Measurements from ENCODE around the gene ZNF581. TPM values are rescaled to one million over a fixed set of nuclear protein-coding genes. Genes with fewer than 3 reads are reported as not detected.

Gene ZNF581
- total RNA-seq, 1 donor = 48.5 TPM

GRCh38 chr19:55690769-55691545 is 47.5 kb downstream of the ZNF581 start:
- no peak for DNase-seq (ENCODE audit: low read depth in 2 of 3, low spot score in 2 of 3)

GRCh38 chr19:55691561-55692481 is 48.4 kb downstream of the ZNF581 start:
- no peak for DNase-seq (ENCODE audit: low read depth in 2 of 3, low spot score in 2 of 3)

GRCh38 chr19:55692681-55693081 is 49.2 kb downstream of the ZNF581 start:
- no peak for DNase-seq (ENCODE audit: low read depth in 2 of 3, low spot score in 2 of 3)

- DNase-seq (ENCODE audit: low read depth in 2 of 3, low spot score in 2 of 3) = no peak
Observed at GRCh38 chr19:55693336-55693974, 50.0 kb downstream of the ZNF581 start.

DNA sequence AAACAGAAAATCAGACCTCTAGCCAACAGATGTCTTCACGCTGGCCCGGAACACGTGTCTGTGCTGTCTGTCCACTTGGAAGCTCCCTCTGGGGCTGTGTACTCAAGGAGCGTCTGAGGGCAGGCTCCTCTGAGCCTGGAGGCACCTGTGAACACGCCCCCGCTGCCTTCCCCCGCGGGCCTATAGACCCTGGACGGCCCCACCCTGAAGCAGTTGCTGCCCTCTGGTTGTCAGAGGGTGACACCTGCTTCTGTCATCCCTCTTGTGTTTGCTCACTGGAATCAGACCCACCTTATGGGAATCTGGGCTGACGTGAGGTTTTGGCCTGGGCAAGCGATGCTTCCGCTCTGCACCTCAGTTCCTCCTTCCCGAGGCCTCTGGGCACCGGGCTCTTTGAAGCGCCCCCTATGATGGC is 50.8 kb downstream of the ZNF581 start:
- DNase-seq (ENCODE audit: low read depth in 2 of 3, low spot score in 2 of 3) = no peak

DNA sequence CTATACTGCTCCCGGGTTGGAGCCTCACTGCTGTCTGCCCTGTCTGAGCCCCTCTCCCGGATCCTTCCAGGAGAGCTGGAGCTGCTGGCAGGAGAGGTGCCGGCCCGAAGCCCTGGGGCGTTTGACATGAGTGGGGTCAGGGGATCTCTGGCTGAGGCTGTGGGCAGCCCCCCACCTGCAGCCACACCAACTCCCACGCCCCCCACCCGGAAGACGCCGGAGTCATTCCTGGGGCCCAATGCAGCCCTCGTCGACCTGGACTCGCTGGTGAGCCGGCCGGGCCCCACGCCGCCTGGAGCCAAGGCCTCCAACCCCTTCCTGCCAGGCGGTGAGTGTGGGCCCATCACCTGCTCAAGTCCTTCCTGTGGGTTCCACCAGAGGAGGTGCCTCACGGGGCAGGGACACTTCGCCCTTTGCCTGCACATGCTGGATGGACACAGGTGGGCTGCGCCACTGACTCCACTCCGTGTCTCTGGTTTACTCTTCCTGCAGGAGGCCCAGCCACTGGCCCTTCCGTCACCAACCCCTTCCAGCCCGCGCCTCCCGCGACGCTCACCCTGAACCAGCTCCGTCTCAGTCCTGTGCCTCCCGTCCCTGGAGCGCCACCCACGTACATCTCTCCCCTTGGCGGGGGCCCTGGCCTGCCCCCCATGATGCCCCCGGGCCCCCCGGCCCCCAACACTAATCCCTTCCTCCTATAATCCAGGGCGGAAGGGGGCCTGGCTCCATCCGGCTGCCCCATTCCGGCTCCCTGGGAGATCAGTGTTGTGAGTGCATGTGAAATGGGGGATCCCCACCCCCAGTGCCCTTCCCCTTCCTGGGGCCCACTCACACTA is 51.4 kb downstream of the ZNF581 start:
- no peak for DNase-seq (ENCODE audit: low read depth in 2 of 3, low spot score in 2 of 3)

Other genes with a start within 250 kb of the ZNF581 start
- gene UBE2S, start 235.9 kb upstream of the ZNF581 start, total RNA-seq = 26.7 TPM
- gene SHISA7, start 200.3 kb upstream of the ZNF581 start, total RNA-seq = under 0.01 TPM
- gene ISOC2, start 182.0 kb upstream of the ZNF581 start, total RNA-seq = 63.3 TPM
- not detected for gene C19orf85, start 178.9 kb upstream of the ZNF581 start, total RNA-seq
- 8.3 TPM for gene ZNF628, start 167.0 kb upstream of the ZNF581 start, total RNA-seq
- 12.7 TPM for gene NAT14, start 158.5 kb upstream of the ZNF581 start, total RNA-seq
- 0.27 TPM for gene SSC5D, start 155.2 kb upstream of the ZNF581 start, total RNA-seq
- gene SBK2, start 106.5 kb upstream of the ZNF581 start, total RNA-seq = under 0.01 TPM
- gene SBK3, start 98.1 kb upstream of the ZNF581 start, total RNA-seq = 0.54 TPM
- 7.0 TPM for gene ZNF579, start 62.8 kb upstream of the ZNF581 start, total RNA-seq
- 8.6 TPM for gene FIZ1, start 44.1 kb upstream of the ZNF581 start, total RNA-seq
- gene ZNF524, start 43.4 kb upstream of the ZNF581 start, total RNA-seq = 21.3 TPM
- 4.0 TPM for gene ZNF865, start 38.0 kb upstream of the ZNF581 start, total RNA-seq
- 15.1 TPM for gene ZNF784, start 19.1 kb upstream of the ZNF581 start, total RNA-seq
- gene ZNF580, start 2.6 kb upstream of the ZNF581 start, total RNA-seq = 13.7 TPM
- gene CCDC106, start 4.6 kb downstream of the ZNF581 start, total RNA-seq = 8.3 TPM
- 158 TPM for gene U2AF2, start 11.4 kb downstream of the ZNF581 start, total RNA-seq
- gene EPN1, start 31.6 kb downstream of the ZNF581 start, total RNA-seq = 18.0 TPM
- gene NLRP9, start 94.8 kb downstream of the ZNF581 start, total RNA-seq = not detected
- under 0.01 TPM for gene RFPL4A, start 115.4 kb downstream of the ZNF581 start, total RNA-seq
- gene RFPL4AL1, start 125.5 kb downstream of the ZNF581 start, total RNA-seq = not detected
- under 0.01 TPM for gene NLRP11, start 188.3 kb downstream of the ZNF581 start, total RNA-seq
- gene NLRP4, start 192.9 kb downstream of the ZNF581 start, total RNA-seq = not detected